Measurements from ENCODE around the gene MED15.
"Not testable (repeated sequence)": the region's sequence is repeated elsewhere in the genome, so short reads cannot be mapped to it uniquely, and the experiment has no call there.

The MED15 gene

DNA sequence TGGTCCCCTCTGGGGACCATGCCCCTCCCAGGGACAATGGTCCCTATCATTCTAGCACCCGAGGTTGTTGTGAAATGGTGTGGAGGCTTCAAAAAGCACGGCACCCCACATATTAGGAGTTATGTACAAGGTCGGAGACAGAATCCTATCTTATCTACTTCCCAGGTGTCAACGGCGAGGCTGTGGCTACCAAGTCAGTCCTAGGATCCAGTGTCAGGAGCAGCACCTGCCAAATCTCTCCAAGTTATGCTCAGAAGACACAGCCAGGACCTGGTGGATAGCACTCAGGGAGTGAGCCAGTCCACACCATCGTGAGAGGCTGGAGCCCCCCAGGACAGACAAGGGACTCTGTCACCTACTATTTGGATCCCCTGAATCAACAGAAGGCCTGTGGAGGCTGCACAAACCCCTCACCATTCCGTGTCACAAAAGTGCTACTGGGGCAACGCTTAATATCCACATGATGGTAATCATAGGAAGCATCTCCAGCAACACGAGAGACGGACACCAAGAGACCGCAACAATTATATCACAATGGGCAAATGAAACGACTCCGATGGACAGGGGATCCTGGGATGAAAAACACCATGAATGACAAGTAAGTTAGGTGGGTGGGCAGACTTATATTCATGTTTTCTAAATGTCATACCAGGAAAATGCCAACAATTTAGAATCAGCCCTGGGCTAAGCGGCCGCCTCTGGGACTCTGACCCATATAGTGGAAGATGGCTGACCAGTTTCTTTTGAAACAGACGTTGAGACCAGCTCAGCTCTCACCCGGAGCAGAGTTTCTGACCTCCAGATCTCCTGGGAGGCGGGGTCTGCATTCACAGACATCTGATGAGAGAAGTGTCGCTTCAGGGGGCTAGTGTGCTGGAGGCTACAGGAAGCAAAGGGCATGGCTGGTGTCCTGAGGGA lies 108.4 kb downstream of the MED15 start:
- TF ChIP-seq CTCF (IDR thresholded peaks at IDR 0.05) (no peak), ZFX (IDR thresholded peaks at IDR 0.05; ENCODE audit: borderline replicate concordance) (no peak)
- H3K27ac ChIP-seq = no peak overlapping the region

GRCh38 chr22:20616451-20617043 lies 109.1 kb downstream of the MED15 start:
- no peak overlapping the region for H3K27ac ChIP-seq
- TF ChIP-seq CTCF (IDR thresholded peaks at IDR 0.05) = no peak
- TF ChIP-seq ZFX (IDR thresholded peaks at IDR 0.05; ENCODE audit: borderline replicate concordance) = no peak

GRCh38 chr22:20618488-20618887 lies 111.1 kb downstream of the MED15 start:
- no peak for TF ChIP-seq ZFX (IDR thresholded peaks at IDR 0.05; ENCODE audit: borderline replicate concordance)
- TF ChIP-seq CTCF (IDR thresholded peaks at IDR 0.05) = no peak
- no peak overlapping the region for H3K27ac ChIP-seq

- TF ChIP-seq CTCF (IDR thresholded peaks at IDR 0.05) = no peak
- no peak for TF ChIP-seq ZFX (IDR thresholded peaks at IDR 0.05; ENCODE audit: borderline replicate concordance)
- no peak overlapping the region for H3K27ac ChIP-seq
Observed at GRCh38 chr22:20619045-20619892, 111.9 kb downstream of the MED15 start.

DNA sequence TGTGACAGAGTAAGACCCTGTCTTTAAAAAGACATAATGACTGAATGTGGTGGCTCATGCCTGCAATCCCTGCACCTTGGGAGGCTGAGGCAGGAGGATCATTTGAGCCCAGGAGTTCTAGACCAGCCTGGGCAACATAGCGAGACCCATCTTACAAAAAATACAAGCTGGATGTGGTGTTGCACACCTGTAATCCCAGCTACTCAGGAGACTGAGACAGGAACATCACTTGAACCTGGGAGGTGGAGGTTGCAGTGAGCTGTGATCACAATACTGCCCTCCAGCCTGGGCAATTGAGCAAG lies 112.4 kb downstream of the MED15 start:
- not testable (repeated sequence) for H3K27ac ChIP-seq

- no peak overlapping the region for H3K27ac ChIP-seq
- TF ChIP-seq CTCF (IDR thresholded peaks at IDR 0.05) (no peak), ZFX (IDR thresholded peaks at IDR 0.05; ENCODE audit: borderline replicate concordance) (no peak)
Observed at GRCh38 chr22:20621162-20621561, 113.8 kb downstream of the MED15 start.

GRCh38 chr22:20622650-20623339 lies 115.4 kb downstream of the MED15 start:
- no peak for TF ChIP-seq ZFX (IDR thresholded peaks at IDR 0.05; ENCODE audit: borderline replicate concordance)
- TF ChIP-seq CTCF (IDR thresholded peaks at IDR 0.05) = no peak
- H3K27ac ChIP-seq = no peak overlapping the region

Data from 22Rv1 (cell line).